Ectodermal cell (in vitro differentiated cells): Measurements from ENCODE around the gene SMYD3.

Source experiments
- H3K27ac ChIP-seq: 2 replicates; pipeline ENCODE4 v1.7.0; 2013; ENCODE audit warnings: mild to moderate bottlenecking, low read depth, low read length; ENCODE audit not compliant: insufficient read depth, poor library complexity, severe bottlenecking
- H3K27me3 ChIP-seq: 2 replicates; pipeline ENCODE4 v1.7.0; 2013; ENCODE audit warnings: mild to moderate bottlenecking, low read length; ENCODE audit not compliant: insufficient read depth, control insufficient read depth, poor library complexity, severe bottlenecking
- H3K36me3 ChIP-seq: one replicate; pipeline ENCODE4 v1.7.0; 2013; ENCODE audit warnings: low read length; ENCODE audit not compliant: control insufficient read depth, insufficient read depth
- H3K4me1 ChIP-seq: one replicate; pipeline ENCODE4 v1.7.0; 2013; ENCODE audit warnings: low read length; ENCODE audit not compliant: control insufficient read depth, insufficient read depth
- H3K4me3 ChIP-seq: 2 replicates; pipeline ENCODE4 v1.7.0; 2013; ENCODE audit warnings: low read depth, low read length, control low read depth; ENCODE audit not compliant: insufficient read depth
- H3K9me3 ChIP-seq: 2 replicates; pipeline ENCODE4 v1.7.0; 2013; ENCODE audit warnings: mild to moderate bottlenecking, low read length, moderate library complexity; ENCODE audit not compliant: control insufficient read depth
- WGBS, 2 experiments: methylation state at CpG; one replicate each; pipeline ENCODE4 v1.1.7; 2013; ENCODE audit warnings: missing lambda C conversion rate in 2 of 2; 5-methylcytosine and 5-hydroxymethylcytosine counted together

The SMYD3 gene

DNA sequence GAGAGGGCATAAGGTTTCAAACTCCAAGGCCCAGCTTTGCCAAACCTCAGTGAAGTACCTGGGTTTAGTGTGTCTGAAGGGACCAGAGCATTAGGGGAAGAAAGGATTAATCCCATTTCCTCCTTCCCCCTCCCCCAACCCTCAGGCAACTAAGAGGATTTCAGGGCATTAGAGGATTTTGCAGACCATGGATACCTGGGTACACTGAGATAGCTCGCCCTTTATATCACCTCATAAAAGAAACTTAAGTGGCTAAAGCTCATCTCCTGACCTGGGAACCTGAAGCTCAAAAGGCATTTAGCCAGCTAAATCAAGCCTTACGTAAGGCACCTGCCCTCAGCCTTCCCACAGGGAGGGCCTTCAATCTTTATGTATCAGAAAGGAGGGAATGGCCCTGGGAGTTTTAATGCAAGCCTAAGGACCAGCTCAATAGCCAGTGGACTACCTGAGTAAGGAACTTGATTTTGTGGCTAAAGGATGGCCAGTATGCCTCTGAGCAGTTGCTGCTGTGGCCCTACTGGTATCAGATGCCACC lies 26.4 kb upstream of the SMYD3 start:
- H3K27me3 ChIP-seq = no peaks in the 10 kb centered on the region
- H3K36me3 ChIP-seq = no peaks in the 10 kb centered on the region
- H3K9me3 ChIP-seq = no peaks in the 10 kb centered on the region
- no peak overlapping the region for H3K27ac ChIP-seq
- H3K4me3 ChIP-seq = no peak overlapping the region
- WGBS, 2 experiments = 89 to 93% methylated on average over 2 of the region's 2 CpGs
- H3K4me1 ChIP-seq = no peaks in the 10 kb centered on the region

DNA sequence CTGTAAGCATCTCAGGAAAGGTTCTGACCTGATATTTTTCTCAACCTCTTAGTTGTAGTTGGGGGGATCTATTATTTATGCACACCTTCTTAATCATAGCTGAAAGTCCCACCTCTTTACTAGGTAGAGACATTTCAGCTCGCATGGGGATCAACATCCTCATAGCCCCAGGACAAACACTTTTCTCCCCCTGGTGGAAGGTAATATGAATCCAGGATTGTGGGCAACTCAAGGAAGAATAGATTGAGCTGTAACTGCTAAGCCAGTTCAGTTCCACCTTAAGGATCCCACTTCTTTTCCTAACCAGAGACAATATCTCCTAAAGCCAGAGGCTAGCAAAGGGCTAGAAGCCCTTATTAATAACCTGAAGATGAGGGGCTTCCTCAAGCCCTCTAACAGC lies 25.4 kb upstream of the SMYD3 start:
- H3K4me1 ChIP-seq = no peaks in the 10 kb centered on the region
- H3K27me3 ChIP-seq = no peaks in the 10 kb centered on the region
- H3K9me3 ChIP-seq = no peaks in the 10 kb centered on the region
- H3K4me3 ChIP-seq = no peak overlapping the region
- H3K36me3 ChIP-seq = no peaks in the 10 kb centered on the region
- 88% methylated on average over 1 of the region's 1 CpG; no CpG with 5 or more reads in 1 of the 2 experiments for WGBS, 2 experiments
- no peak overlapping the region for H3K27ac ChIP-seq

DNA sequence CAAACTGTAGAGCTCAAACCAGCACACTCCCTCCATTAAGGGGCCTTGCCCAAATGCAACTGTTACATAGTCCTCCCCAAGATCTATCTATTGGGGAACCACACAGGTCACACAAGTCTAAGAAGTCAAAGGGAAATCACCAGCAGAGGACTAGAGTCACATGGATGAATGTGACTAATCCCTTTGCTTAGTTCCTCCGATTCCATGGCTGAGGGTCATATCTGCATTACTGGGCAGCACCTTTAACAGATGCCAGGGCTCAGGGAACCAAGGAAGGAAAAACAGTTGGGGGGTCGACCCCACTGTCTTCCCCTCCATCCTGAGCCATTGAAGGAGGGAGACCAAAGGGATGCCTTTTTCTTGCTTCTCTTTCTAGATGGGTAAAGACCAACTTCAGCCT lies 23.4 kb upstream of the SMYD3 start:
- H3K9me3 ChIP-seq = no peaks in the 10 kb centered on the region
- H3K27me3 ChIP-seq = no peaks in the 10 kb centered on the region
- H3K36me3 ChIP-seq = no peaks in the 10 kb centered on the region
- no peak overlapping the region for H3K27ac ChIP-seq
- no peak overlapping the region for H3K4me3 ChIP-seq
- WGBS, 2 experiments = 46% methylated on average over 2 of the region's 2 CpGs
- H3K4me1 ChIP-seq = no peaks in the 10 kb centered on the region

DNA sequence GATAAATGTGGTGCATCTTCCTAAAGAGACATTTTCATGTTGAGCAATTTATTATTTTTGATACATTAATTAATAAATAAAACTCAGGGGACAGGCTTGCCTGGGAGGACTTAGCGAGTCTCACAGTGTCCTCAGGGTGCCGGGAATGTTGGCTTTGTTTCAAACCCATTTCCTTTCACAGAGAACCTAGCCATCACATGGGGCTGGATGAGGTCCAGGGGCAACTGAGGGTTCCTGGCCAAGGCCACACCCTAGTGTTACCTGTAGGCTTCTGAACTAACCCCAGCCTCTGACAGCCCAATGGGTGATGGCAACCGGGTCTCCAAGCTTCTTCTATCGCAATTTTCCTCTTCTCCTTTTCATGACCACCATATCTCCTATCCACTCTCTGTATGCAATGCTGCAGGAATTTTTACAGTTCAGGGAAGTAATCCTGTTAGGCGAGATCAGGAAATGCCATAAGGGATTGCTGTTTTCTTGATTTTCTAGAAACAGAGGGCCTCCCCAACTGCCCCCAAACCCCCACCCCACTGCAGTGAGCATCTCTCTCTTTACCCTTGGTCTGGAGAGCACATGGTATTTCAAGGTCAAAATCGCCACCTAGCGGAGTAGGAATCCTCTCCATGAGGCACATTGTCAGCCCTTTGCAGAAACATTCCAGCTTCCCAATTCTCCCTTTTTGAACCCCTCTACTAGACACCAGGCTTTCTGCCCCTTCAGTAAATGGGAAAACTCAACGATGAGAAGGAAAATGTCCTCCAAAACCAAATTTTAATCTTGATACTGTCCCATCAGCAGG lies 22.1 kb upstream of the SMYD3 start:
- Histone ChIP-seq H3K27me3 (no peaks in the 10 kb centered on the region), H3K9me3 (no peaks in the 10 kb centered on the region), H3K27ac (no peak overlapping the region), H3K4me1 (no peaks in the 10 kb centered on the region), H3K4me3 (no peak overlapping the region), H3K36me3 (no peaks in the 10 kb centered on the region)
- WGBS, 2 experiments = 75 to 80% methylated on average over 8 of the region's 8 CpGs

DNA sequence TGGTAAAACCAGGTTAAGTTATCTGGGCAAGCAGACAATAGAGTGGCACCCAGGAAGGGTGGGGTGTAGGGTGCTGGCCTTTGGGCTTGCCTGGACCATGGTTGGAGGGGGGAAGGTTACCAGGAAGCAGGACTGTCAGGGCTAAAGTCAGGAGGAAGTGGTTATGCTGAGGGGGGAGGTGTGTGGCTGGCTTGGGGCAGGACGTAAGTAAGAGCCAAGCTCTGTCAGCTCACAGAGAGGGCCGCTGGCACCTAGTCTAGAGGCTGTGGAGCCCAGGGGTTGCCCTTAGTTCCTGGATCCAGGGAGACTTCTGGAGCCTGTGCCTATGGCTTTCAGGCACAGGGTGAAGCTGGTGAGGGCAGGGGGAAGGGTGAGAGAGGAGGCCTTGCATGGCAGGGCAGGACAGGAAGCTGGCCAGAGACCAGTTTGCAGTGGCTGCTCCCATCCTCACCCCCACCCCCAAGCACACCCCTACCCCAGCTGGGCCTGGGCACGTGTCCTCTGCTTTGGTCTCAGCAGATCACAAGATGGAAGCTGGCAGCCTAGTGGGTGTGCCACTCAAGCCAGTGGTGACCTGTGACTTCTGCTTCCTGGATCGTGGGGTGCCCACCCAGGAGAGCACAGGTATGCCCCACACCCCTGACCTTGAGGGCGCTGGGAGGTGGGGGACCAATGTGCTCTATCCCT lies 20.5 kb upstream of the SMYD3 start:
- Histone ChIP-seq H3K4me1 (no peaks in the 10 kb centered on the region), H3K27me3 (no peaks in the 10 kb centered on the region), H3K4me3 (no peak overlapping the region), H3K36me3 (no peaks in the 10 kb centered on the region), H3K27ac (no peak overlapping the region), H3K9me3 (no peaks in the 10 kb centered on the region)
- WGBS, 2 experiments = 71 to 76% methylated on average over 5 of the region's 5 CpGs

DNA sequence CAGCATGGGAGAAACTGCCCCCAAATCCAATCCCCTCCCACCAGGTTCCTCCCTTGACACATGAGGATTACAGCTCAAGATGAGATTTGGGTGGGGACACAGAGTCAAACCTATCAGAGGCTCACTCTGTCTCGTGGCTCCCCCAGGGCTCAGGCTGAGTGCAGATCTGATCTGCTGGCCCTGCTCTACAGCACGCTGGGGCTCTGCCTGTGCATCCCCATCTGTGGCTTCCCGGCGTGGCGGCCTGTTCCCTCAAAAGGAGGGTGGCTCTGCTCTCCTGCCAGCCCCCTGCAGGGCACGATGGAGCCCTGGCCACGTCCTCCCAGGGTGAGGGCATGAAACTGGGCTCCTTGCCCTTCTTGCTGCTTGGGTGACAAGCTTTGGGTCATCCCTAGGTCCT lies 19.8 kb upstream of the SMYD3 start:
- Histone ChIP-seq H3K4me3 (no peak overlapping the region), H3K27me3 (no peaks in the 10 kb centered on the region), H3K27ac (no peak overlapping the region), H3K4me1 (no peaks in the 10 kb centered on the region), H3K9me3 (no peaks in the 10 kb centered on the region), H3K36me3 (no peaks in the 10 kb centered on the region)
- 87 to 88% methylated on average over 7 of the region's 7 CpGs for WGBS, 2 experiments

DNA sequence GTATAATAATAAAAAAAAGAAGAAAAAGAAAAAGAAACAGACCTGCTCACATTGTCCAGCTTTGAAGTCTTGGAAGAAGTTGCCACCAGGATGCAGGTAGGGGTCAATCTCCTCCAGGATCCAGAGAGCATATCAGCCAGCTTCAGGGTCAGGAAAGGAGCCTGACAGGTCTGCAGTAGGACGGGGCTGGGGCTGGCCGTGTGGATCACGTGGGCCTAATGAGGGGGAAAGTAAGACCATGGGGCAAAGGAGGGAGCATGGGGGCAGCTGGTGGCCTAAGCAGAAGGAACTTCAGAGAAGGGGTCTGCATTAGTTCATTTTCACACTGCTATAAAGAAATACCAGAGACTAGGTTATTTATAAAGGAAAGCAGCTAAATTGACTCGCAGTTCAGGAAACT lies 19.3 kb upstream of the SMYD3 start:
- Histone ChIP-seq H3K4me3 (no peak overlapping the region), H3K9me3 (no peaks in the 10 kb centered on the region), H3K27me3 (no peaks in the 10 kb centered on the region), H3K4me1 (no peaks in the 10 kb centered on the region), H3K36me3 (no peaks in the 10 kb centered on the region), H3K27ac (no peak overlapping the region)
- 85 to 93% methylated on average over 4 of the region's 4 CpGs for WGBS, 2 experiments

DNA sequence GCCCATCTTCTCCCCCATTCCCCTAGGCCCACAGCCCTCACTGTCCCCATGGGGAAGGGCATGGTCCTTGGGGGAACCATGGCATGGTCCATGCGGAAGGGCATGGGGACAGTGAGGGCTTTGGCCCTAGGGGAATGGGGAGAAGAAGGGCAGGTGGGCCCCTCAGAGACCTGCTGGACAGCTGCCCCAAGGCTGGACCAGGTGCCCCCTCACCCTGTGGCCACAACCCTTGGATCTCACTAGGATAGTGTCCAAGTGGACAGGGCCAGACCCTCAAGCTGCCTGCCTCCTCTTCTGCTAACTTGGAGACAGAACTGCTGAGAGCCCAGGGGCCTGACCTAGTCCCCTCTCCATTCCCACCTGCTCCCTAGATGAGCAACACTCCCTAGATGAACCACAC lies 12.4 kb upstream of the SMYD3 start:
- Histone ChIP-seq H3K36me3 (no peaks in the 10 kb centered on the region), H3K4me1 (no peaks in the 10 kb centered on the region), H3K4me3 (no peak overlapping the region), H3K27ac (no peak overlapping the region), H3K27me3 (no peaks in the 10 kb centered on the region), H3K9me3 (no peaks in the 10 kb centered on the region)
- WGBS, 2 experiments = 79 to 90% methylated on average over 1 of the region's 1 CpG

DNA sequence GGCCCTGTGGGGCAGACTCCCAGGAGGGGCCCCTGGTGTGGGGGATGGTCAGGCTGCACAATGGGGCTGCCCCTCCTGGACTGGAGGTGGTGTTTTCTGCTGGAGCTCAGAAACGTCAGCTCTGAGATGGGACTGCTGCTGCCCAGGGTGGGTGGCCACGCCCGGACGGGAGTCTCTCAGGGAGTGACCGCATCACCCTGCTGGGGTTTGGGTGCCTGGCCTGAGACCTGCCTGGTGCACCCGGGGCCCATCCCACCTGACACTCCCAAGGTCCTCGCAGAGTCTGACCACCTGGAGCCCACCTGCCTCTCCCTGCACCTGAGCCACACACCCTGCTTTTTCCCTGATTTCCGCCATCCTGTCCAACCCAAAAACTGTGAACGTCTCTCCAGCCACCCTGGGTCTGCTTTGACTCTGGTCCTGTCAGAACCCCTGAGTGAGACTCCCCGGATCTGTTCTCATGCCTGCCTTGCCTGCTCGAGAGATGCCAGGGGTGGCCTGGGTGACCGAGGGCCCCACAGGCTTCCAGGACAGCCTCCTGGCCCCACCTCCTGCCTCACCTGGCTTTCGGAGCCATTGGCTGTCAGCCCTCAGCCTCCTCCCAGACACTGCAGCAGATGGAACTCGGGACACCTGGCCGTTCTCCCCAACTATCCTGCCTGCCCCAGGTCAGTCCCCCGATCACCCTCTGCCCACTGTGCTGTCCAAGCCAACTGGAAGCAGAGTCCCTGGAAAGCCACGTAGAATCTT lies 11.6 kb upstream of the SMYD3 start:
- Histone ChIP-seq H3K4me1 (no peaks in the 10 kb centered on the region), H3K27ac (no peak overlapping the region), H3K4me3 (no peak overlapping the region), H3K27me3 (no peaks in the 10 kb centered on the region), H3K9me3 (no peaks in the 10 kb centered on the region), H3K36me3 (no peaks in the 10 kb centered on the region)
- WGBS, 2 experiments = 91% methylated on average over 17 of the region's 17 CpGs

DNA sequence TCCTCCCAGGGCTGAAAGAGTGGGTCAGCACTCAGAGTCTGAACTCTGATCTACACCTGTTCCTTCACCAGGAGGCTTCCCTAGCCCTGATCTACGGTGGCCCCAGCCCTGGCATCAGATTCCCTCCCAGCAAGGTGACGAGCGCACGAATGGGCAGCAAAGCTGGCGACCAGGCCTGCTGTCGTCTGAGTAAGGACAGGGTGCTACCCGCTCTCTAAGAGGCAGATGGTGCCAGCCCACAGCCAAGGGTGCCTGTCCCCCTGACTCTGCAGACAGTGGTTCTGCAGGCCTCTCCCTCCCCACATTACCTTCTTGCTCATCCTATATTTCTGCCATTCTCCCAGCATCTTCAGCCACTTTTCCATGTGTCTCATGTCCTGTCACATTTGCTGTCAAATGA lies 10.3 kb upstream of the SMYD3 start:
- Histone ChIP-seq H3K36me3 (no peaks in the 10 kb centered on the region), H3K4me1 (no peaks in the 10 kb centered on the region), H3K27me3 (no peaks in the 10 kb centered on the region), H3K27ac (no peak overlapping the region), H3K9me3 (no peaks in the 10 kb centered on the region), H3K4me3 (no peak overlapping the region)
- WGBS, 2 experiments = 85 to 87% methylated on average over 7 of the region's 7 CpGs
